ENCODE results near the gene DPH7.
"Not testable (repeated sequence)": the region's sequence is repeated elsewhere in the genome, so short reads cannot be mapped to it uniquely, and the experiment has no call there.

GRCh38 chr9:137536594-137537131, 42.1 kb downstream of the DPH7 start:
- not testable (repeated sequence) for TF ChIP-seq EP300 (IDR thresholded peaks at IDR 0.05; ENCODE audit: borderline replicate concordance in 1 of 2, low read depth in 2 of 2, low read length in 2 of 2); CTCF (IDR thresholded peaks at IDR 0.05; ENCODE audit: control extremely low read depth in 1 of 3, insufficient read depth in 1 of 3, low read depth in 1 of 3, low read length in 3 of 3); JUN (IDR thresholded peaks at IDR 0.05; ENCODE audit: low read depth, low read length); MAX (IDR thresholded peaks at IDR 0.05)
